Esophagus squamous epithelium (tissue), 5 donors: ENCODE data around the gene ZDHHC11B. TPM values are rescaled to one million over a fixed set of nuclear protein-coding genes. Genes with fewer than 3 reads are reported as not detected.
"Not testable (repeated sequence)": the region's sequence is repeated elsewhere in the genome, so short reads cannot be mapped to it uniquely, and the experiment has no call there.

Source experiments
- DNase-seq: peaks from one replicate; lab custom pipeline; 2025; lab: John Stamatoyannopoulos, UW
- H3K27ac ChIP-seq, 4 donors: fragments of 200-600 bp; sonication (generic); one replicate each; pipeline ENCODE4 v1.5.1; 2016 to 2019; ENCODE audit warnings: mild to moderate bottlenecking in 1 of 4
- H3K27me3 ChIP-seq, 4 donors: fragments of 200-600 bp; sonication (generic); 1 replicate in 3 of 4; 2 replicates in 1 of 4; pipeline versions ENCODE4 v1.5.1 to v1.6.0; 2017 to 2021; ENCODE audit warnings: antibody characterized with exemption in 1 of 4
- H3K36me3 ChIP-seq, 3 donors: fragments of 200-600 bp; sonication (generic); one replicate each; pipeline ENCODE4 v1.5.1; 2016 to 2019
- H3K4me1 ChIP-seq, 3 donors: fragments of 200-600 bp; sonication (generic); one replicate each; pipeline ENCODE4 v1.5.1; 2017 to 2019
- H3K4me3 ChIP-seq, 4 donors: fragments of 200-600 bp; sonication (generic); 1 replicate in 3 of 4; 2 replicates in 1 of 4; pipeline ENCODE4 v1.5.1; 2016 to 2019; ENCODE audit warnings: mild to moderate bottlenecking in 2 of 4, moderate library complexity in 1 of 4
- H3K9me3 ChIP-seq, 3 donors: fragments of 200-600 bp; sonication (generic); one replicate each; pipeline ENCODE4 v1.5.1; 2016 to 2019
- CTCF ChIP-seq, 6 experiments: fragments of 450-650 bp in 4 of 6; fragments of 200-600 bp in 2 of 6; sonication (generic) in 2 of 6; IDR thresholded peaks; one replicate each; pipeline ENCODE4 v1.5.1; 2016 to 2019; ENCODE audit warnings: antibody characterized with exemption in 6 of 6, mild to moderate bottlenecking in 4 of 6, moderate library complexity in 4 of 6
- POLR2A ChIP-seq, 4 donors: fragments of 450-650 bp; IDR thresholded peaks; one replicate each; pipeline ENCODE4 v1.6.1; 2017; ENCODE audit warnings: antibody characterized with exemption in 4 of 4, mild to moderate bottlenecking in 4 of 4, moderate library complexity in 3 of 4
- WGBS, 2 donors: methylation state at CpG; one replicate each; pipeline ENCODE4 v1.1.5; 2018; 5-methylcytosine and 5-hydroxymethylcytosine counted together
- intact Hi-C: fragments of 100-400 bp; cut with DNase I; formaldehyde crosslinking; loops from one replicate; pipeline ENCODE4 v1.15.0; 2022
- total RNA-seq, 4 donors: library from RNA; depleted of rRNA; stranded (reverse); fragments of >200 nt; gene quantifications; one replicate each; pipeline ENCODE4 v1.1.0, GENCODE V29; 2016
- donor health status: DM: yes; HTN: yes; CAD: no.

Gene ZDHHC11B
- total RNA-seq, 4 donors from 2014 or later: 0.44 to 4.6 (median 2.7) TPM

- H3K27me3 ChIP-seq: no peaks in the 10 kb centered on the region
- intact Hi-C loops: no loop called here
- no peak overlapping the region for H3K27ac ChIP-seq
- DNase-seq: no peak
- H3K9me3 ChIP-seq: no peaks in the 10 kb centered on the region
- no peaks in the 10 kb centered on the region for H3K36me3 ChIP-seq
- no peak overlapping the region for H3K4me3 ChIP-seq
- H3K4me1 ChIP-seq: no peaks in the 10 kb centered on the region
- no peak for TF ChIP-seq CTCF (IDR thresholded peaks at IDR 0.05)
- no peak for TF ChIP-seq POLR2A (IDR thresholded peaks at IDR 0.05)
- 93 to 98% methylated on average over 14 to 15 of the region's 15 CpGs for WGBS, 2 donors
Observed at GRCh38 chr5:816176-816575, 31.6 kb upstream of the ZDHHC11B start.

- TF ChIP-seq CTCF (IDR thresholded peaks at IDR 0.05) (no peak), POLR2A (IDR thresholded peaks at IDR 0.05) (no peak)
- DNase-seq: no peak
- H3K27me3 ChIP-seq: no peaks in the 10 kb centered on the region
- H3K4me1 ChIP-seq: no peaks in the 10 kb centered on the region
- H3K27ac ChIP-seq: no peak overlapping the region
- H3K9me3 ChIP-seq: no peaks in the 10 kb centered on the region
- intact Hi-C loops: no loop called here
- no peaks in the 10 kb centered on the region for H3K36me3 ChIP-seq
- no peak overlapping the region for H3K4me3 ChIP-seq
- WGBS, 2 donors: 75 to 90% methylated on average over 3 of the region's 3 CpGs
Observed at GRCh38 chr5:815449-815848, 30.9 kb upstream of the ZDHHC11B start.

GRCh38 chr5:813575-813974 lies 29.0 kb upstream of the ZDHHC11B start:
- DNase-seq, H3K27me3 ChIP-seq, H3K4me1 ChIP-seq, H3K9me3 ChIP-seq, H3K4me3 ChIP-seq, H3K27ac ChIP-seq, H3K36me3 ChIP-seq, intact Hi-C loops: not testable (repeated sequence)
- 76 to 90% methylated on average over 2 of the region's 5 CpGs for WGBS, 2 donors

GRCh38 chr5:811384-811783 lies 26.9 kb upstream of the ZDHHC11B start:
- H3K27ac ChIP-seq, intact Hi-C loops, H3K27me3 ChIP-seq, H3K36me3 ChIP-seq, H3K9me3 ChIP-seq, H3K4me1 ChIP-seq, H3K4me3 ChIP-seq, DNase-seq: not testable (repeated sequence)
- no CpG with 5 or more reads among the region's 9 CpGs for WGBS, 2 donors

GRCh38 chr5:807719-808514 lies 23.4 kb upstream of the ZDHHC11B start:
- H3K27me3 ChIP-seq: not testable (repeated sequence)
- 66 to 71% methylated on average over 4 to 6 of the region's 10 CpGs for WGBS, 2 donors

GRCh38 chr5:801472-801871 lies 16.9 kb upstream of the ZDHHC11B start:
- TF ChIP-seq CTCF (IDR thresholded peaks at IDR 0.05) (no peak), POLR2A (IDR thresholded peaks at IDR 0.05) (no peak)
- H3K36me3 ChIP-seq: no peaks in the 10 kb centered on the region
- intact Hi-C loops: no loop called here
- no peaks in the 10 kb centered on the region for H3K27me3 ChIP-seq
- H3K4me3 ChIP-seq: no peak overlapping the region
- H3K27ac ChIP-seq: no peak overlapping the region
- H3K9me3 ChIP-seq: no peaks in the 10 kb centered on the region
- no peak for DNase-seq
- H3K4me1 ChIP-seq: peaks cover 0 to 12% (median 0%) of the 10 kb centered on the region in 3 donors
- 64 to 79% methylated on average over 6 of the region's 6 CpGs for WGBS, 2 donors

More at GRCh38 chr5:807719-808514, 23.4 kb upstream of the ZDHHC11B start:
- DNase-seq, H3K4me3 ChIP-seq, H3K9me3 ChIP-seq, H3K4me1 ChIP-seq, H3K36me3 ChIP-seq, intact Hi-C loops, H3K27ac ChIP-seq: not testable (repeated sequence)

- intact Hi-C loops, H3K9me3 ChIP-seq, H3K27ac ChIP-seq, H3K4me3 ChIP-seq, H3K27me3 ChIP-seq, H3K36me3 ChIP-seq, DNase-seq: not testable (repeated sequence)
- H3K4me1 ChIP-seq: peaks cover 0 to 12% (median 0%) of the 10 kb centered on the region in 3 donors
- whole genome bisulfite sequencing, 2 donors: 25 to 64% methylated on average over 4 of the region's 4 CpGs
Observed at GRCh38 chr5:801055-801454, 16.5 kb upstream of the ZDHHC11B start.

GRCh38 chr5:798505-799138 lies 14.1 kb upstream of the ZDHHC11B start:
- H3K36me3 ChIP-seq, intact Hi-C loops, H3K27me3 ChIP-seq, H3K27ac ChIP-seq, H3K9me3 ChIP-seq, H3K4me3 ChIP-seq, DNase-seq: not testable (repeated sequence)
- WGBS, 2 donors: 69 to 70% methylated on average over 3 to 6 of the region's 6 CpGs
- peaks cover 0 to 12% (median 0%) of the 10 kb centered on the region in 3 donors for H3K4me1 ChIP-seq

GRCh38 chr5:797986-798385 lies 13.5 kb upstream of the ZDHHC11B start:
- not testable (repeated sequence) for H3K4me3 ChIP-seq

GRCh38 chr5:795873-796272 lies 11.3 kb upstream of the ZDHHC11B start:
- H3K9me3 ChIP-seq, intact Hi-C loops, H3K4me1 ChIP-seq, H3K27ac ChIP-seq, DNase-seq, H3K36me3 ChIP-seq, H3K27me3 ChIP-seq, H3K4me3 ChIP-seq: not testable (repeated sequence)
- WGBS, 2 donors: 43% methylated on average over 1 of the region's 1 CpG; no CpG with 5 or more reads in 1 of the 2 donors

More at GRCh38 chr5:797986-798385, 13.5 kb upstream of the ZDHHC11B start:
- H3K27ac ChIP-seq, H3K27me3 ChIP-seq, H3K9me3 ChIP-seq, DNase-seq, H3K36me3 ChIP-seq, intact Hi-C loops: not testable (repeated sequence)
- 83 to 95% methylated on average over 2 of the region's 4 CpGs for WGBS, 2 donors
- peaks cover 0 to 12% (median 0%) of the 10 kb centered on the region in 3 donors for H3K4me1 ChIP-seq
